GM23338 (cell line): ENCODE measurements around the gene ST7L. TPM values are rescaled to one million over a fixed set of nuclear protein-coding genes. Genes with fewer than 3 reads are reported as not detected.

Source experiments
- ATAC-seq: fragments of 200-7000 bp; cut with Tn5 transposase; 3 replicates; pipeline ENCODE4 v1.9.1; 2020
- DNase-seq: peaks from one replicate; pipeline ENCODE4 v3.0.0-alpha.2; 2015; ENCODE audit warnings: low spot score
- H2AFZ ChIP-seq: fragments of 200-600 bp; sonication (generic); 2 replicates; pipeline ENCODE4 v1.8.0; 2016; ENCODE audit warnings: antibody characterized with exemption, mild to moderate bottlenecking, moderate library complexity
- H3F3A ChIP-seq: fragments of 200-600 bp; sonication (generic); replicated peaks from 2 replicates; pipeline ENCODE4 v1.8.0; 2017; ENCODE audit warnings: antibody characterized with exemption, mixed run types, low read depth
- H3K27ac ChIP-seq: fragments of 200-600 bp; sonication (generic); 2 replicates; pipeline ENCODE4 v1.6.1; 2016; ENCODE audit warnings: low read depth
- H3K27me3 ChIP-seq: fragments of 200-600 bp; sonication (generic); 2 replicates; pipeline ENCODE4 v1.8.0; 2016; ENCODE audit warnings: mild to moderate bottlenecking, mixed run types, moderate library complexity; ENCODE audit not compliant: insufficient read depth
- H3K36me3 ChIP-seq: fragments of 200-600 bp; sonication (generic); 2 replicates; pipeline ENCODE4 v1.8.0; 2016; ENCODE audit warnings: mild to moderate bottlenecking; ENCODE audit not compliant: insufficient read depth
- H3K4me1 ChIP-seq: fragments of 200-600 bp; sonication (generic); 2 replicates; pipeline ENCODE4 v1.8.0; 2016; ENCODE audit warnings: mild to moderate bottlenecking, moderate library complexity; ENCODE audit not compliant: insufficient read depth
- H3K4me2 ChIP-seq: fragments of 200-600 bp; sonication (generic); 2 replicates; pipeline ENCODE4 v1.7.1; 2017; ENCODE audit warnings: mixed run types
- H3K4me3 ChIP-seq: fragments of 200-600 bp; sonication (generic); 2 replicates; pipeline ENCODE4 v1.6.1; 2016; ENCODE audit warnings: mixed run types
- H3K79me2 ChIP-seq: fragments of 200-600 bp; sonication (generic); replicated peaks from 2 replicates; pipeline ENCODE4 v1.8.0; 2017; ENCODE audit warnings: mild to moderate bottlenecking; ENCODE audit not compliant: insufficient read depth
- H3K9me2 ChIP-seq: fragments of 200-600 bp; sonication (generic); 2 replicates; pipeline ENCODE4 v1.8.0; 2017; ENCODE audit not compliant: insufficient read depth
- H4K20me1 ChIP-seq: fragments of 200-600 bp; sonication (generic); replicated peaks from 2 replicates; pipeline ENCODE4 v1.8.0; 2017; ENCODE audit warnings: mild to moderate bottlenecking; ENCODE audit not compliant: insufficient read depth
- H3K27ac Mint-ChIP-seq: 2 replicates; pipeline ENCODE4 v1.8.0; 2020; ENCODE audit warnings: inconsistent platforms, mild to moderate bottlenecking, moderate library complexity, mixed read lengths
- H3K27me3 Mint-ChIP-seq: 3 replicates; pipeline ENCODE4 v1.8.0; 2022; ENCODE audit warnings: low read depth, mild to moderate bottlenecking, moderate library complexity, mixed read lengths, inconsistent platforms; ENCODE audit not compliant: insufficient read depth, poor library complexity
- H3K36me3 Mint-ChIP-seq: 3 replicates; pipeline ENCODE4 v1.8.0; 2021; ENCODE audit warnings: low read depth, mild to moderate bottlenecking, inconsistent platforms, moderate library complexity, mixed read lengths
- H3K4me1 Mint-ChIP-seq: 3 replicates; pipeline ENCODE4 v1.8.0; 2020; ENCODE audit warnings: mild to moderate bottlenecking, inconsistent platforms, mixed read lengths
- H3K4me3 Mint-ChIP-seq: 3 replicates; pipeline ENCODE4 v1.8.0; 2021; ENCODE audit warnings: moderate library complexity, mild to moderate bottlenecking, inconsistent platforms, mixed read lengths
- H3K9me3 Mint-ChIP-seq: 3 replicates; pipeline ENCODE4 v1.8.0; 2020; ENCODE audit warnings: moderate library complexity, mild to moderate bottlenecking, inconsistent platforms, mixed read lengths
- CREB1 ChIP-seq: fragments of 250-450 bp; sonication (Bioruptor Pico); IDR thresholded peaks from 2 replicates; pipeline ENCODE4 v1.5.0; 2020; ENCODE audit warnings: low read depth, mild to moderate bottlenecking, moderate library complexity
- EZH2 ChIP-seq: fragments of 200-600 bp; sonication (generic); IDR thresholded peaks from one replicate; pipeline ENCODE4 v1.8.0; 2017; ENCODE audit warnings: antibody characterized with exemption, mild to moderate bottlenecking, low read depth; ENCODE audit not compliant: unreplicated experiment
- EZH2phosphoT487 ChIP-seq: fragments of 200-600 bp; sonication (generic); IDR thresholded peaks from one replicate; pipeline ENCODE4 v1.8.1; 2018; ENCODE audit warnings: antibody characterized with exemption; ENCODE audit not compliant: unreplicated experiment
- JUNB ChIP-seq: IDR thresholded peaks from one replicate; pipeline ENCODE4 v1.6.1; 2016; ENCODE audit warnings: antibody characterized with exemption; ENCODE audit not compliant: unreplicated experiment
- NANOG ChIP-seq: IDR thresholded peaks from 2 replicates; pipeline ENCODE4 v1.6.1; 2016; ENCODE audit warnings: antibody characterized with exemption, borderline replicate concordance
- POLR2AphosphoS5 ChIP-seq: IDR thresholded peaks from 2 replicates; pipeline ENCODE4 v1.6.1; 2016; ENCODE audit warnings: antibody characterized with exemption, low read depth
- STAT1 ChIP-seq: IDR thresholded peaks from one replicate; pipeline ENCODE4 v1.6.1; 2016; ENCODE audit warnings: antibody characterized with exemption; ENCODE audit not compliant: unreplicated experiment
- ZNF114 ChIP-seq: fragments of 250-450 bp; sonication (Bioruptor Pico); IDR thresholded peaks from 2 replicates; pipeline ENCODE4 v1.5.0; 2020; ENCODE audit warnings: mild to moderate bottlenecking, moderate library complexity
- ZNF331 ChIP-seq: fragments of 250-450 bp; sonication (Bioruptor Pico); IDR thresholded peaks from 2 replicates; pipeline ENCODE4 v1.5.0; 2020; ENCODE audit warnings: low read depth, mild to moderate bottlenecking, moderate library complexity
- polyA plus RNA-seq: library from polyadenylated mRNA; unstranded; fragments of >200 nt; fragmentation: Nextera tagmentation; extraction: Ambion mirVana; gene quantifications from 2 replicates; pipeline ENCODE4 v1.2.1, GENCODE V29; 2016
- total RNA-seq: library from RNA; depleted of rRNA; stranded (reverse); fragments of >200 nt; shearing (Covaris generic); gene quantifications from 2 replicates; pipeline ENCODE4 v1.2.3, GENCODE V29; 2014
- TF ChIP-seq, protein P1 (sequence below), 2 experiments: fragments of 200-600 bp in 1 of 2; sonication (generic) in 1 of 2; conservative IDR thresholded peaks; 2 replicates each; pipeline versions ENCODE4 v1.5.1 to v1.6.1; 2016 to 2017; ENCODE audit warnings: antibody characterized with exemption in 2 of 2, low read depth in 2 of 2, mild to moderate bottlenecking in 2 of 2, moderate library complexity in 1 of 2
- TF ChIP-seq, protein P2 (sequence below): IDR thresholded peaks from one replicate; pipeline ENCODE4 v1.6.1; 2018; ENCODE audit warnings: antibody characterized with exemption; ENCODE audit not compliant: unreplicated experiment
- TF ChIP-seq, protein P3 (sequence below): IDR thresholded peaks from 2 replicates; pipeline ENCODE4 v1.6.1; 2016; ENCODE audit warnings: antibody characterized with exemption
- TF ChIP-seq, protein P4 (sequence below): fragments of 250-450 bp; sonication (Bioruptor Pico); IDR thresholded peaks from 2 replicates; pipeline ENCODE4 v1.5.0; 2020; ENCODE audit warnings: mild to moderate bottlenecking, moderate library complexity

Gene ST7L
- total and polyA plus RNA-seq, 2 experiments from 2014 or later, result 18.2 to 21.0 TPM

DNA sequence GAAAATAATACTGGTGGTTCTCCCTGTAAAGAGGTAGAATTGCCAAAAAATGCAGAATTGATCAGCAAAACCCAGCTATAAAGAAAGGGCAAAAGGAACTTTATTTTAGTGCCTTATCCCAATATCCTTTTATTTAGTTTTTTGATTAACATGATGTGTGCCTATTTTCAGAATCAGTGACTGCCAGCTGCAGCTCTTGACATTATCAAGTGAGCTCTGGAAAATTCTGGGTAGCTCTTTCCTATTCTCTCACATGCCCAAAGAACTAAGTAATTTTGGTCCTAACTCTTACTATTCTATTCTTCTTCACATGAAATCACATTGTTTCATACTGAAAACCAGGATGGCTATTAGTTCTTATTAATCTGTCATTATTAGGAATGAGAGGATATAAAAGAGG lies 88.1 kb downstream of the ST7L start:
- ATAC-seq, result no peak
- H3K36me3 Mint-ChIP-seq, result no peaks in the 10 kb centered on the region
- Histone ChIP-seq H3K27me3 (no peaks in the 10 kb centered on the region), H2AFZ (no peak overlapping the region), H3K27ac (no peak overlapping the region), H3K36me3 (no peaks in the 10 kb centered on the region), H3K4me3 (no peak overlapping the region), H3K4me1 (peaks cover 11% of the 10 kb centered on the region), H3K79me2 (no peaks in the 10 kb centered on the region), H3F3A (no peaks in the 10 kb centered on the region), H3K9me2 (no peaks in the 10 kb centered on the region; the same call in 1 of the 2 replicates), H4K20me1 (peaks cover 8% of the 10 kb centered on the region; the same call in 1 of the 2 replicates), H3K4me2 (no peak overlapping the region)
- H3K9me3 Mint-ChIP-seq, result no peaks in the 10 kb centered on the region
- no peak for TF ChIP-seq CREB1 (CRISPR knock-in tag)
- TF ChIP-seq, protein P1, sequence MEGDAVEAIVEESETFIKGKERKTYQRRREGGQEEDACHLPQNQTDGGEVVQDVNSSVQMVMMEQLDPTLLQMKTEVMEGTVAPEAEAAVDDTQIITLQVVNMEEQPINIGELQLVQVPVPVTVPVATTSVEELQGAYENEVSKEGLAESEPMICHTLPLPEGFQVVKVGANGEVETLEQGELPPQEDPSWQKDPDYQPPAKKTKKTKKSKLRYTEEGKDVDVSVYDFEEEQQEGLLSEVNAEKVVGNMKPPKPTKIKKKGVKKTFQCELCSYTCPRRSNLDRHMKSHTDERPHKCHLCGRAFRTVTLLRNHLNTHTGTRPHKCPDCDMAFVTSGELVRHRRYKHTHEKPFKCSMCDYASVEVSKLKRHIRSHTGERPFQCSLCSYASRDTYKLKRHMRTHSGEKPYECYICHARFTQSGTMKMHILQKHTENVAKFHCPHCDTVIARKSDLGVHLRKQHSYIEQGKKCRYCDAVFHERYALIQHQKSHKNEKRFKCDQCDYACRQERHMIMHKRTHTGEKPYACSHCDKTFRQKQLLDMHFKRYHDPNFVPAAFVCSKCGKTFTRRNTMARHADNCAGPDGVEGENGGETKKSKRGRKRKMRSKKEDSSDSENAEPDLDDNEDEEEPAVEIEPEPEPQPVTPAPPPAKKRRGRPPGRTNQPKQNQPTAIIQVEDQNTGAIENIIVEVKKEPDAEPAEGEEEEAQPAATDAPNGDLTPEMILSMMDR (conservative IDR thresholded peaks at IDR 0.05; ENCODE audit: low read depth in 2 of 2), result no peak
- no peak for TF ChIP-seq POLR2AphosphoS5
- no peak for TF ChIP-seq EZH2phosphoT487
- TF ChIP-seq ZNF331 (CRISPR knock-in tag), result no peak
- no peak for TF ChIP-seq STAT1
- no peak for TF ChIP-seq JUNB
- TF ChIP-seq NANOG, result no peak
- no peak for TF ChIP-seq EZH2
- TF ChIP-seq, protein P2, sequence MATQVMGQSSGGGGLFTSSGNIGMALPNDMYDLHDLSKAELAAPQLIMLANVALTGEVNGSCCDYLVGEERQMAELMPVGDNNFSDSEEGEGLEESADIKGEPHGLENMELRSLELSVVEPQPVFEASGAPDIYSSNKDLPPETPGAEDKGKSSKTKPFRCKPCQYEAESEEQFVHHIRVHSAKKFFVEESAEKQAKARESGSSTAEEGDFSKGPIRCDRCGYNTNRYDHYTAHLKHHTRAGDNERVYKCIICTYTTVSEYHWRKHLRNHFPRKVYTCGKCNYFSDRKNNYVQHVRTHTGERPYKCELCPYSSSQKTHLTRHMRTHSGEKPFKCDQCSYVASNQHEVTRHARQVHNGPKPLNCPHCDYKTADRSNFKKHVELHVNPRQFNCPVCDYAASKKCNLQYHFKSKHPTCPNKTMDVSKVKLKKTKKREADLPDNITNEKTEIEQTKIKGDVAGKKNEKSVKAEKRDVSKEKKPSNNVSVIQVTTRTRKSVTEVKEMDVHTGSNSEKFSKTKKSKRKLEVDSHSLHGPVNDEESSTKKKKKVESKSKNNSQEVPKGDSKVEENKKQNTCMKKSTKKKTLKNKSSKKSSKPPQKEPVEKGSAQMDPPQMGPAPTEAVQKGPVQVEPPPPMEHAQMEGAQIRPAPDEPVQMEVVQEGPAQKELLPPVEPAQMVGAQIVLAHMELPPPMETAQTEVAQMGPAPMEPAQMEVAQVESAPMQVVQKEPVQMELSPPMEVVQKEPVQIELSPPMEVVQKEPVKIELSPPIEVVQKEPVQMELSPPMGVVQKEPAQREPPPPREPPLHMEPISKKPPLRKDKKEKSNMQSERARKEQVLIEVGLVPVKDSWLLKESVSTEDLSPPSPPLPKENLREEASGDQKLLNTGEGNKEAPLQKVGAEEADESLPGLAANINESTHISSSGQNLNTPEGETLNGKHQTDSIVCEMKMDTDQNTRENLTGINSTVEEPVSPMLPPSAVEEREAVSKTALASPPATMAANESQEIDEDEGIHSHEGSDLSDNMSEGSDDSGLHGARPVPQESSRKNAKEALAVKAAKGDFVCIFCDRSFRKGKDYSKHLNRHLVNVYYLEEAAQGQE, result no peak
- TF ChIP-seq, protein P3, sequence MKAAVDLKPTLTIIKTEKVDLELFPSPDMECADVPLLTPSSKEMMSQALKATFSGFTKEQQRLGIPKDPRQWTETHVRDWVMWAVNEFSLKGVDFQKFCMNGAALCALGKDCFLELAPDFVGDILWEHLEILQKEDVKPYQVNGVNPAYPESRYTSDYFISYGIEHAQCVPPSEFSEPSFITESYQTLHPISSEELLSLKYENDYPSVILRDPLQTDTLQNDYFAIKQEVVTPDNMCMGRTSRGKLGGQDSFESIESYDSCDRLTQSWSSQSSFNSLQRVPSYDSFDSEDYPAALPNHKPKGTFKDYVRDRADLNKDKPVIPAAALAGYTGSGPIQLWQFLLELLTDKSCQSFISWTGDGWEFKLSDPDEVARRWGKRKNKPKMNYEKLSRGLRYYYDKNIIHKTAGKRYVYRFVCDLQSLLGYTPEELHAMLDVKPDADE, result no peak
- no peak for TF ChIP-seq ZNF114 (CRISPR knock-in tag)
- TF ChIP-seq, protein P4, sequence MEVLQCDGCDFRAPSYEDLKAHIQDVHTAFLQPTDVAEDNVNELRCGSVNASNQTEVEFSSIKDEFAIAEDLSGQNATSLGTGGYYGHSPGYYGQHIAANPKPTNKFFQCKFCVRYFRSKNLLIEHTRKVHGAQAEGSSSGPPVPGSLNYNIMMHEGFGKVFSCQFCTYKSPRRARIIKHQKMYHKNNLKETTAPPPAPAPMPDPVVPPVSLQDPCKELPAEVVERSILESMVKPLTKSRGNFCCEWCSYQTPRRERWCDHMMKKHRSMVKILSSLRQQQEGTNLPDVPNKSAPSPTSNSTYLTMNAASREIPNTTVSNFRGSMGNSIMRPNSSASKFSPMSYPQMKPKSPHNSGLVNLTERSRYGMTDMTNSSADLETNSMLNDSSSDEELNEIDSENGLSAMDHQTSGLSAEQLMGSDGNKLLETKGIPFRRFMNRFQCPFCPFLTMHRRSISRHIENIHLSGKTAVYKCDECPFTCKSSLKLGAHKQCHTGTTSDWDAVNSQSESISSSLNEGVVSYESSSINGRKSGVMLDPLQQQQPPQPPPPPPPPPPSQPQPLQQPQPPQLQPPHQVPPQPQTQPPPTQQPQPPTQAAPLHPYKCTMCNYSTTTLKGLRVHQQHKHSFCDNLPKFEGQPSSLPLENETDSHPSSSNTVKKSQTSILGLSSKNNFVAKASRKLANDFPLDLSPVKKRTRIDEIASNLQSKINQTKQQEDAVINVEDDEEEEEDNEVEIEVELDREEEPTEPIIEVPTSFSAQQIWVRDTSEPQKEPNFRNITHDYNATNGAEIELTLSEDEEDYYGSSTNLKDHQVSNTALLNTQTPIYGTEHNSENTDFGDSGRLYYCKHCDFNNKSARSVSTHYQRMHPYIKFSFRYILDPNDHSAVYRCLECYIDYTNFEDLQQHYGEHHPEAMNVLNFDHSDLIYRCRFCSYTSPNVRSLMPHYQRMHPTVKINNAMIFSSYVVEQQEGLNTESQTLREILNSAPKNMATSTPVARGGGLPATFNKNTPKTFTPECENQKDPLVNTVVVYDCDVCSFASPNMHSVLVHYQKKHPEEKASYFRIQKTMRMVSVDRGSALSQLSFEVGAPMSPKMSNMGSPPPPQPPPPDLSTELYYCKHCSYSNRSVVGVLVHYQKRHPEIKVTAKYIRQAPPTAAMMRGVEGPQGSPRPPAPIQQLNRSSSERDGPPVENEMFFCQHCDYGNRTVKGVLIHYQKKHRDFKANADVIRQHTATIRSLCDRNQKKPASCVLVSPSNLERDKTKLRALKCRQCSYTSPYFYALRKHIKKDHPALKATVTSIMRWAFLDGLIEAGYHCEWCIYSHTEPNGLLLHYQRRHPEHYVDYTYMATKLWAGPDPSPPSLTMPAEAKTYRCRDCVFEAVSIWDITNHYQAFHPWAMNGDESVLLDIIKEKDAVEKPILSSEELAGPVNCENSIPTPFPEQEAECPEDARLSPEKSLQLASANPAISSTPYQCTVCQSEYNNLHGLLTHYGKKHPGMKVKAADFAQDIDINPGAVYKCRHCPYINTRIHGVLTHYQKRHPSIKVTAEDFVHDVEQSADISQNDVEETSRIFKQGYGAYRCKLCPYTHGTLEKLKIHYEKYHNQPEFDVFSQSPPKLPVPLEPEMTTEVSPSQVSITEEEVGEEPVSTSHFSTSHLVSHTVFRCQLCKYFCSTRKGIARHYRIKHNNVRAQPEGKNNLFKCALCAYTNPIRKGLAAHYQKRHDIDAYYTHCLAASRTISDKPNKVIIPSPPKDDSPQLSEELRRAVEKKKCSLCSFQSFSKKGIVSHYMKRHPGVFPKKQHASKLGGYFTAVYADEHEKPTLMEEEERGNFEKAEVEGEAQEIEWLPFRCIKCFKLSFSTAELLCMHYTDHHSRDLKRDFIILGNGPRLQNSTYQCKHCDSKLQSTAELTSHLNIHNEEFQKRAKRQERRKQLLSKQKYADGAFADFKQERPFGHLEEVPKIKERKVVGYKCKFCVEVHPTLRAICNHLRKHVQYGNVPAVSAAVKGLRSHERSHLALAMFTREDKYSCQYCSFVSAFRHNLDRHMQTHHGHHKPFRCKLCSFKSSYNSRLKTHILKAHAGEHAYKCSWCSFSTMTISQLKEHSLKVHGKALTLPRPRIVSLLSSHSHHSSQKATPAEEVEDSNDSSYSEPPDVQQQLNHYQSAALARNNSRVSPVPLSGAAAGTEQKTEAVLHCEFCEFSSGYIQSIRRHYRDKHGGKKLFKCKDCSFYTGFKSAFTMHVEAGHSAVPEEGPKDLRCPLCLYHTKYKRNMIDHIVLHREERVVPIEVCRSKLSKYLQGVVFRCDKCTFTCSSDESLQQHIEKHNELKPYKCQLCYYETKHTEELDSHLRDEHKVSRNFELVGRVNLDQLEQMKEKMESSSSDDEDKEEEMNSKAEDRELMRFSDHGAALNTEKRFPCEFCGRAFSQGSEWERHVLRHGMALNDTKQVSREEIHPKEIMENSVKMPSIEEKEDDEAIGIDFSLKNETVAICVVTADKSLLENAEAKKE (CRISPR knock-in tag), result no peak
- H3K27me3 Mint-ChIP-seq, result peaks cover 3% of the 10 kb centered on the region
- H3K4me1 Mint-ChIP-seq, result peaks cover 11% of the 10 kb centered on the region
- no peak overlapping the region for H3K4me3 Mint-ChIP-seq
- no peak for DNase-seq
- H3K27ac Mint-ChIP-seq, result no peak overlapping the region
